Activated T-helper 1 cell treated with Interleukin-2 at 50 U/mL for 16 hours (primary cell): ENCODE measurements around the gene DPEP1.

Experiments
- DNase-seq: peaks from one replicate; pipeline ENCODE4 v3.0.0-alpha.2; 2020; ENCODE audit warnings: low read depth

The DPEP1 gene

DNA sequence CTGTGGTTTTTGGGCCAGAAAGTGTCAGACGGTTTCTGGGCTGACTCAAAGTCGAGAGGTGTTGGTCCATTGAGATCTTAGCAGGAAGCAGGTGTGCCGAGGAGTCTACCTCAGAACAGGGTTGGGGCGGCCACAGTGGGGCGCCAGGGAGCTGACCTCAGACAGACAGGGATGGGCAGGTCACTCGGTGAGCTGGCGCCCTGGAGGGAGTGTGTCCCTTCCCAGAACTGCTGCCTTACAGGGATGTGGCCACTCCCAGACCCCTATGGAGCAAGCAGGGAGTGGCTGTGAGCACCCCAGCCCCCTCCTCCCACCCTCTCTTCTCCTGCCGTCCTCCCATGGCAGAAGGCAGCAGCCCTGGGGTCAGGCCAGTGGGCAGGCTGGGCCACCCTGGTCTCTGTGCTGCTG is 14.0 kb upstream of the DPEP1 start:
- DNase-seq, result no peak

DNA sequence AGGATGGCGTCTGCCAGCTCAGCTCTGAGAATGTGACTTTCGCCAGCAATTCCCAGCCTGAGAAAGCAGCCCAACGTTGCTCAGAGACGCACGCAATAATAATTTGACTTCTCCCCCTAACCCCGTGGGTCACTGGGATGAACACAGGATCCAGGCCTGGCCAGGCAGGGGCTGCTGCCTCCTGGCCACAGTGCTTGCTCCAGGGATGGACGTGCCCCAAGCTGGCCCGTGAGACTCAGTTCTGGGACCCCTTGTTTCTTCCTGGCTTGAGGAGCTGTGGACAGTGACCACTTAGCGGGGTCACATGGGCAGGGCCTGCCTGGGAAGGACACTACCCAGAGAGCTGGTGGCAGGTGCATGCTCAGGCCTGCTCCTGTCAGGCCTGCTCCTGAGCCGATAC is 13.5 kb upstream of the DPEP1 start:
- no peak for DNase-seq

DNA sequence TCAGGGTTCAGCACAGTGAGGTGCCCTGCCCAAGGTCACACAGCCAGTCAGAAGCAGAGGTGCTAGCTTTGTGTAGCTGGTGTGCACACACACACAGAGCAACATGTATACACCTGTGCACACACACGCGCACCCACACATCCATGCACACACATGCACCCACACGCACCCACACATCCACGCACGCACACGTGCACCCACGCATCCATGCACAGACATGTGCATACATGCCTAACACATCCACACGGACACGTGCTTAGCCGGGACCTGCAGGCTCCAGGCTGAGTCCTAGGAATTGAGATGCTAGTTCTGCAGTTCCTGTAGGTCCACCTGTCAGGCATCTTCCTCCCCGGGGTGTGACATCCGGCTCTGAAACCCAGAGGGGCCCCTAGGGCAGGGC is 13.0 kb upstream of the DPEP1 start:
- no peak for DNase-seq

DNA sequence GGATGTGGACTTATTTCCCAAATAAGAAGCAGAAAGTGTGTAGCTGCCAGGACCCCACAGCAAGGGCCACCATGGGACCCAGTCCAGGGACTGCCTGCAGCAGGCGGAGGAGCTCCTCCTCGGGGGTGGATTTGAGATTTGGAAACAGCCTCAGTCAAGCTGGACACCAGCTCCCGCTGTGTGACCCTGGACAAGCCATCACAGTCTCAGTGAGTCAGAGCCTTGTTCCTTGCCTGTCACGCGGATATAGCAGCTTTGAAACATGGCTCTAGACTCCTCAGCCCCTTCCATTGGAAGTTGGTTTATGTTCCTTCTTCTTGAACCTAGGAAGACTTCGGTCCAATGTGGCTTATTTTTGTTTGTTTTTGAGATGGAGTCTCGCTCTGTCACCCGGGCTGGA is 12.5 kb upstream of the DPEP1 start:
- no peak for DNase-seq

DNA sequence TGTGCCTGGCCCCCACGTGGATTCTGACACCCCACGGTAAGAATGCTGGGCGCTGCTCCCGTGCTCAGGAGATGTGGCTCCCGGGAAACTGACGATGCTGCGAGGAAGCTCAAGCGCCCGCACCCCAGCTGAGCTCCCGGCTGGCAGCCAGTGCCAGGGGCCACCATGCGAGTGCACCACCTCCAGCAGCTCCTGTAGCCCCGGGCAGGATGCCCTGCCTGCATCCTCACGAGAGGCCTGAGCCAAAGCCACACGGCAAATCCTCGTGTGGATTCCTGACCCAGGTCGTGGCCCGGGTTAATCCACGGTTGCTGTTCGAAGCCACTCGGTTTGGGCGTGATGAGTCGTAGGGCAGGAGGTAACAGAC is 11.6 kb upstream of the DPEP1 start:
- DNase-seq, result no peak

DNA sequence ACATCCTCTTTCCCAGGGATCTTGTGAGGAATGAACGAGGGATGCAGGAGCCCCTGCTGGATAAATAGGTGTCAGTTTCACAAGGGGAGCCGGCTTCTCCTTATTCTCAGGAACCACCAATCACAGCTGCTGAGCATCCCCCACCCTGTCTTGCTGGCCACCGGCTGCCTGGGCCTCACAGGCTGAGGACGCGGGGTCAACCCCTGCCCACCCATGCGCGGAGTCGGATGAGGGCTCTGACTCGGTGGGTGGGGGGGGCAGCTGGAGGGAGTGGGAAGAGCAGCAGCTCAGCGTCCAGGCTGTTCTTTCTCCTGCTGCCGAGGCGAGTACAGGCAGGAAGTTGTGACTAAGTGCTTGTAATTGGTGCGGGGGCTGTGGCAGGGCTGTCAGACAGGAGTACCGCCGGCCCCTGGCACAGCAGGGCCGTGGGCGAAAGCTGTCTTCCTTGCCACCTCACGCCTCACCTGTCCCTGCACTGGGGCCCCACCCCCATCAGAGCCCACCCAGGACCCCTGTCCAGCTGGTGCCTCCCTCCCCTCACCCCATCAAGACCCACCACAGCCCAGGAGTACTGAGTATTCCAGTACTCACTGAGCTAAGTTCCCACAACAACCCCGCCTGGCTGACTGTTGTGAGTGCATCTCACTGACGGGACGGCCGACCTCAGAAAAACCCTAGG is 11.0 kb upstream of the DPEP1 start:
- DNase-seq, result peak; percentile 39

DNA sequence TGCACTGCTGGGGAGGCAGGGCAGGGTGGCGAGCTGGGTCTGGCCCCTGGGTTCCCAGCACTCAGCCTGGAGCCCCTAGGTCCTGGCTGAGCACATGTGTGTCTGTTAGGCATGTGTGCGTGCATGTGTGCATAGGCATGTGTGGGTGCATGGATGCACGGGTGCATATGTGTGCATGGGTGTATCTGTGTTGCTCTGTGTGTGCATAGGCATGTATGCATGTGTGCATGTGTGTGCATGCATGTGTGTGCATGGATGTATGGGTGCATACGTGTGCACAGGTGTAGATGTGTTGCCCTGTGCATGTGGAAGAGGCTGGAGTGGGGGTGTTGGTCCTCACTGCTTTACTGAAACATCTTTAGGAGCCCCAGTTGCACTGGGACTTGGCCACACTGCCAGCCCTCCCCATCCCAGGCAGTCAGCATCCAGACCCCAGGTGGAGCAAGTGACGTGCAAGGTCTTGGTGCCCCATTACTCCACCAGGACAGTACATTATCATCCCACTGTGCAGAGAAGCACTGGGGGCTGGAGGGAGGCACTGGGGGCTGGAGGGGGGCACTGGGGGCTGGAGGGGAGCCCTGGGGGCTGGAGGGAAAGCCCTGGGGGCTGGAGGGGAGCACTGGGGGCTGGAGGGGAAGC is 10.4 kb upstream of the DPEP1 start:
- no peak for DNase-seq

DNA sequence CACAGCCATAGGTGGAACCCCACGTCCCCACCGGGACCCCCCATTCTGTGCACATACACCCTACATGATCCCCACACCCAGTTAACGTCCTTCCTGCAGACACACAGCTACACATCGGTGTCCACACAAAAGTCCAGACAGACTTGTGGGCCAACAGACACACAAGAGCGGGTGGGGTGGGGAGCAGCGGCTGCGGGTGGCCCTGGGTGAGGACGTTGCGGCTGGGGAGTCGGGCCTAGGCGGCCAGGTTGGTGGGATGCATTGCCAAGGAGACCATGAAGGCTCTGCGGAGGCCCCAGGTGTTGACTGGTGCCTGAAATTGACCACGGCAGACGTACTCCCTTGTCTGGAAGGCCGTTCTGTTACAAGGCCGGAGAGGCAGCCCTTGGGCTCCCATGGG is 8.7 kb upstream of the DPEP1 start:
- DNase-seq, result no peak

DNA sequence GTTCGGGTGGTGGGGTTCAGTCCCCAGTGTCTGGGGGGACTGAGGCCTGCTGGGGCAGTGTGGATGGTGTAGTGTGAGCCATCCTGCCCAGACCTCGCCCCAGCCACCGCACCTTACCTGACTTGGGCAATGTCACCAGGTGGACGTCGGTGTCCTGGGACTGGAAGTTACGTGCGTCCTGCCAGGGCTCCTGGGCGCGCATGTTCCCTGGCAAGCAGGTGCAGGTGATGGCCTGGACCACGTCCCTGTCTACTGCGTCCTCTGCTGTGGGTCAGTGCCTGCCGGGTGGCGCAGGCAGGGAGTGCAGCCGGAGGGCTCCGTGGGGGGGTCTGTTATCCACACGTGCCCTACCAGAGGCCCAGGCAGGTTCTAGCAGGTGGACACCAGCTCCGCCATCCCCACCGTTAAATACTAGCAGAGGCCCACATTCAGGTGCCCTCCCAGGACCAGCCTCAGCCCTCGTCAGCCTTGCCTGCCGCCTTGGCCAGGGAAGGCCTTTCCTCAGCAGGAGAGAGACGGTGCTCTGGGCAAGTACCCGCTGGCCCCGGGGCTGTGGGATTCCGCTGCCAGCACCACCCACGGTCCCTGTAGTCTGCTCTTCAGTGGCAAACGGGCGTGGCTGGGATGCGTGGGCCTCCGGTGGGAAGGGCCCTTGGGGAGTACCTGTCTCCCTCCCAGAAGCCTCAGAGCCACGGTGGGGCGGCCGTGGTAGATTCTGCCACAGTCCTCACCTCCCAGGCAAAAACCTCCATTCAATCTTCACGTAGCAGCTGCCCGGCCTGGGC is 8.1 kb upstream of the DPEP1 start:
- DNase-seq, result no peak

DNA sequence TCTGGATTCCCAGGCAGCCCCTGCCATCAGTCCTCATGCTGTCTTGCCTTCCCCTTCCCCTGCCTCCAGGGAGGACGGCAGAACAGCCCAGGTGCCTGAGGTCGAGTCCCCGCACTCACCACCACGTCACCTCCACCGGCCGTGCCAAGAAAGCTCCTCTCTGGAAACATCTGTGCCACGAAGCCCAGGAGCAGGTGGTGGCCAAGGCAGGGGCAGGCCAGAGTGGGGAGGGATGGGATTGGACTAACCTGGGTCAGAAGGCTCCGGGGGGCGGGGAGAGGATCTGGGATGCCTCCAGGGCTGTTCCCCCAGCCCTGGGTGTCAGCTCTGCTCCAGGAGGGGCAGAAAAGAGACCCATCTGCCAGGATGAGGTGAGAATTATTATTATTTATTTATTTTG is 7.4 kb upstream of the DPEP1 start:
- DNase-seq, result no peak

DNA sequence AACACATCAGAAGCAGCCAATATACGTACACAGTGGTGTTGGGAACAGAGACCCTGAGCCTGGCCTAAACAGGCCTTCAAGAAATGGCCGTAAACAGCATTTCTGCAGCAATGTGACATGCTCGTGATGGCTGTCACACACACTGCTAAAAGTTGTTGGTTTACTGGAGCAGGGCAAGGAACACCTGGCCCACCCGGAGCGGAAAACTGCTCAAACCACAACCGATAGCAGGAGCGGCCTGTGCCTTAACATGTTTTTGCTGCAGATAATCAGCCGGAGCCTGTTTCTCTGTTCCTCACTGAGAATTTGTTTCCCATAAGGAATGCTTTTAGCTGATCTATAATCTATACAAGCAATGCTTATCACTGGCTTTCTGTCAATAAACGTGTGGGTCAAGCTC is 6.0 kb upstream of the DPEP1 start:
- DNase-seq, result no peak

DNA sequence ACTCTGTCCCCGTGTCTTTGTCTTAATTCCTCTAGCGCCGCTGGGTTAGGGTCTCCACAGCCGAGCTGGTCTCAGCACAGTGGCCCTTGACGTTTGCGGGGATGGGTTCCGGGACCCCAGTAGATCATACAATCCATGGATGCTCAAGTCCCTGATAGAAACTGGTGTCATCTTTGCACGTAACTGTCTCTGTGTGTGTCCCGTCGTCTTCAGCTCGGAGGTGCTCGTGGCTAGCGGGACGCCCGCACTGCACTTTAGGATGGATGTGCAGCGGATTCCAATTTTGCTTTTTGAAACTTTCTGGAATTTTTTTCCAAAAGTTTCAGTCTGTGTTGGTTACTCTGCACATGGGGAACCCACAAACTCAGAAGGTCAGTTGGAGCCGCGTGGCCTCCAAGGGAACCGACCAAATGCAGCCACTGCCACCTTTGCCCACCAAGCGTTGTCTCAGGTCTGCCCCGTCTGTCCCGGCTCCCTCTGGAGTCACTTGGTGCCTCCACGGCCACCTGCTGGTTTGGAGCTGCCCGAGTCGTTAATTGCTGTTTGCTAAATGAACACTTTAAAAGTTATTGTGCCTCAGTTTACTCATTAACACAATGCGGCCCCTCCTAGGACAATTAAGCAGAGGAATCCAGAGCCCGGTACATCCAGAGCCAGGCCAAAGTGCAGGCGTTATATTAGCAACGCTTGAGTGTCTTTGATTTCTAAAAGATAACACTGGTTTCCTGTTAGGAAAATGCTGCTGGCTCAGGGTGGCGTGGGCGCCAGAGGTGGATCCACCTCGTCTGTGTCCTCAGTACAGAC is 5.3 kb upstream of the DPEP1 start:
- no peak for DNase-seq

DNA sequence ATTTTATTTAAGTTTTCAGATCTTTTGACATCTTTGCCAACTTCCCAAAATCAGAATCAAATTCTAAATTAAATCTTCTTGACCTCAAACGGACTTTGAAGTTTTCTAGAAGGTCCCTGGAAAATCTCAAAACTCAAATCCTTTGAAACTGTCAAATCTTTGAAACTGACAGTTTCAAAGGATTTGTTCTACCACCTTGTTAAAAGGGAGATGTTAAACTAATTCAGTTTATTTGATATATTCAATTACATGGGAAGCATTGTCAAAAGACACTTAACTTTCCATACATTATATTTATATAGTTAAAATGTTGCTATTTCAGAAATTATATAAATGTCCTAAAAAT is 3.4 kb upstream of the DPEP1 start:
- no peak for DNase-seq

DNA sequence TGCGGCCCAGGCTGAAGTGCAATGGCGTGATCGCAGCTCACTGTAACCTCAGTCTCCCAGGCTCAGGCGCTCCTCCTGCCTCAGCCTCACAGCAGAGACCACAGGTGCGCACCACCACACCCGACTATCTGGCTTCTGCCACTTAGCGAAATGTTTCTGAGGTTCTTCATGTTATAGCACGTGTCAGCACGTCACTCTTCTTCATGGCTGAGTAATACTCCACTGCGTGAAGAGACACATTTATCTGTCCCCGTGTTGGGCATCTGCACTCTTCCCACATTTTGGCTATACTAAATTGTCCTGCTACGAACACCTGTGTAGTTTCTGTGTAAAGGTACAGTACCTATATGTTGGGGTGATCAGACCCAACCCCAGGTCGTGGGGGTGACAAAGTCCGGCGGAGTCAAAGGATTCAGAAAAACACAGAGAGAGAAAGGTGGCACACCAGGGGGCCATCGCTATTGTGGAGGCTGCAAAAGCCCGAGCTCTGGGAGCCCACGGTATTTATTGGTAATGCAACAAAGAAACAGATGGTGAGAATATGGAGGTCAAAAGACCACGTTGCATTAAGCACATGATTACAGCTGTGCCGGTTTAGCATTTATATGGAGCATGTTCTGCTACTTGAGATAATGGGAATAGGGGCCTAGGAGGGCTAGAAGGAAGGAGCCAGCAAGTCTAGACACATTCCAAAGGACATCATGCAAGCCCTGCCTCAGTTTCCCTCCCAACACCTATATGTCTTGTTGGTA is 851 bp upstream of the DPEP1 start:
- DNase-seq, result no peak

DNA sequence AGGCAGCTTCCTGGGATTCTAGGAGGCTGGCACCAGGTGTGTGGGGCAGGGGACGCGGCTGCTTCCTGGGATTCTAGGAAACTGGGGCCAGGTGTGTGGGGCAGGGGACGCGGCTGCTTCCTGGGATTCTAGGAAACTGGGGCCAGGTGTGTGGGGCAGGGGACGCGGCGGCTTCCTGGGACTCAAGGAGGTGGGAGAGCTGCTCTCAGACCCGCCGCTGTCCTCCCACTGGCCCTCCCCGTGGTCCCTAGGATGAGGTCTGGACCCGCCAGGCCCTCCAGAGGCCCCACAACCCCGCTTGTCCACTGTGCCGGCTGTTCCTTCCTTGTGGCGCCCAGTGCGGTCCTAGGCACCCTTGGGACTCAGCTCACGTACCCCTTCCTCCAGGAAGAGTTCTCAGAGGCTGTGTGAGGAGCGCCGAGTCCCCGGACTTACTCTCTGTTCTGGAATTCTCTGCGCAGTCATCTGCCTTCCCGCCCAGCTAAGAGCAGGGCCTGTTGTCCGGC is 565 bp downstream of the DPEP1 start:
- DNase-seq, result no peak

DNA sequence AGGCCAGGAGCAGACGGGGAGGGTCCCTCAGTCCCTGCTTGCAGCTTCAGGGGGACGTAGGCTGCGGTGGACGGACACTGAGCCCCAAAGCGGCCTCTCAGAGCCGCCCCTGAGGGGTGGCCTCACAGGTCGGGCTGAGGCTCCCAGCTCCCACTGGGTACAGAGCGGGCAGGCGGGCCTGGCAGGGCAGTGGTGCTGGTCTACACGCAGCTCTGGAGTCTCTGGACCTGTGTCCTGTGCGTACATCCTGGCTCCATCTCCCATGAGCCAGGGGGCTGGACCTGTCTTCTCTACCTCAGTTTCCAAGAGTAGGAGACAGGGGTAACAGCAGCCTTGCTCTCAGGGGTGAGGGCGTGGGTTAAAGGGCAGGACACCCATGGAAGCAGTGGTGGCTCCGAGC is 1.7 kb downstream of the DPEP1 start:
- no peak for DNase-seq

DNA sequence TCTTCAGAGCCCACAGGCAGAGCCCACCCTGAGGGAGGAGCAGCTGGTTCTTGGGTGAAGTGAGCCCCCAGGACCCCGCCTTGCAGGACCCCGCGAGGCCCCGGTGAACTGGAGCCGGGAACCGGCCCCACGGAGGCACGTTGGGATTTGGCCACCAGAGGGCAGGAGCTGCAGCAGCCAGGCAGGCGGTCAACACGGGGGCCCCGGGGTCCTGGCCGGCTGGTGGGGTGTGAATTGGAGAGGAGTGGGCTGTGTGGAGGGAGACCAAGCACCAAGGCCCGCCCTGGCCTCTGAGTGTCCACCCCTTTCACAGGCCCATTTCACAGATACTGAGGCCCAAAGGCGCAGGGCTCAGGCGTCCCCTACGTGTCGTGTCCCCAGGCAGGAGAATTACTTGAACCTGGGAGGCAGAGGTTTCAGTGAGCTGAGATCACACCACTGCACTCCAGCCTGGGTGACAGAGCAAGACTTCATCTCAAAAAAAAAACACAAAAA is 2.2 kb downstream of the DPEP1 start:
- DNase-seq, result no peak

DNA sequence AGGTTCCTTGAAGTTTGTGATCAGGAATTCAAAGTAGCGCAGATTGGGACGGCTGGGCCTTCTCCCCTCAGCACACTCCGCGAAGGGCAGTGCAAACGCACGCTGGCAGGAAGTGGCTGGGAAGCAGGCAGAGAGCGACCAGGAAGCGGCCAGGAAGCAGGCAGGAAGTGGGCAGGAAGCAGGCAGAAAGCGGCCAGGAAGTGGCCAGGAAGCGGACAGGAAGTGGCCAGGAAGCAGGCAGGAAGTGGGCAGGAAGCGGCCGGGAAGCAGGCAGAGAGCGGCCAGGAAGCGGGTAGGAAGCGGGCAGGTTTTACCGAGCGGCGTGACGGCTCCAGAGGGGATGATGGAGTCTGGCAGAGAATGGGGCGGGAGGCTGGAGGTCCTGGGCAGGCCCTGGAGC is 3.2 kb downstream of the DPEP1 start:
- peak; percentile 8 for DNase-seq

DNA sequence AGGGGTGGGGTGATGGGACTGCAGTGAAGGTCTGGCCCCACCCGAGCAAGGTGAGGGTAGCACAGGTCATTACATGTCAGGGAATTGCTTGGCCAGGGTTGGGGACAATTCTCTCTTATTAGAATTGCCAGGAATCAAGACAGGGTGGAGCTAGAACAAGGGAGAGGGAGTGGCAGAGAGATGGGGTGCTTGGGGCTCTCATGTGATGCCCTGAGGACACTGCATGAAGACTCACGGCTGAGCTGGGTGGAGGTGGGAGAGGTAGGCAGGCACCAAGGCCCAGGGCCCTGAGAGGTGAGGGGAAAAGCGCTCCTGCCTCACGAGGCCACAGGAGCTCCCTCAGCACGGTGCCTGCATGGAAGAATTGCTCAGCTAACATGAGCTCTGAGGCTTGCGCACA is 3.6 kb downstream of the DPEP1 start:
- DNase-seq, result no peak

DNA sequence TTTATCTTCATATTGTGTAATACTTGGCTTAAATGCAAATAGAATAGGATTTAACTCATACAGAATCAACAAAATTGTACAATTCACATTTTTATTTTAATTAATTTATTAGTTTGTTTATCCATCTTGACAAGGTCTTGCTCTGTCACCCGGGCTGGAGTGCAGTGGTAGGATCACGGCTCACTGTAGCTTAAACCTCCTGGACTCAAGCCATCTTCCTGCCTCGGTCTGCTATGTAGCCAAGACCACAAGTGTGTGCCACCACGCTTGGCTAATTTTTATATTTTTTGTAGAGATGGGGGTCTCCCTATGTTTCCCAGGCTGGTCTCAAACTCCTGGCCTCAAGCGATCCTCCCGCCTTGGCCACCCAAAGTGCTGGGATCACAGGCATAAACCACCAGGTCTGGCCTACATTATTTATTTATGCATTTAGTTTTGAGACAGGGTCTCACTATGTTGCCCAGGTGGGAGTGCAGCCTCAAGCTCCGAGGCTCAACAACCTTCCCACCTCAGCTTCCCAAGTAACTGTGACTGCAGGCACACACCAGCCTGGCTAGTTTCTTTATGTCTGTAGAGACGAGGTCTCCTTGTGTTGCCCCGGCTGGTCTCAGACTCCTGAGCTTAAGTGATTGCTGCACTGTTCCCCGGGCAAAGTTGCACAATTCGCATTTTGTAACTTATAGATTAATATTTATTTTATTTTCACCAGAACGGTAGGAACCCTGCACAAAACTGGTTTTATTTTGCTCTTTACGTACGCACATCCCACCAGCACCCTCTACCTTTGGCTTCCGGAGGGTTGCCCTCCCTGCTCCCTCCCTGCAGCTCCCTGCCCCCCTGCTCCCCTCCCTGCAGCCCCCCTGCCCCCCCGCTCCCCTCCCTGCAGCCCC is 4.9 kb downstream of the DPEP1 start:
- DNase-seq, result no peak

DNA sequence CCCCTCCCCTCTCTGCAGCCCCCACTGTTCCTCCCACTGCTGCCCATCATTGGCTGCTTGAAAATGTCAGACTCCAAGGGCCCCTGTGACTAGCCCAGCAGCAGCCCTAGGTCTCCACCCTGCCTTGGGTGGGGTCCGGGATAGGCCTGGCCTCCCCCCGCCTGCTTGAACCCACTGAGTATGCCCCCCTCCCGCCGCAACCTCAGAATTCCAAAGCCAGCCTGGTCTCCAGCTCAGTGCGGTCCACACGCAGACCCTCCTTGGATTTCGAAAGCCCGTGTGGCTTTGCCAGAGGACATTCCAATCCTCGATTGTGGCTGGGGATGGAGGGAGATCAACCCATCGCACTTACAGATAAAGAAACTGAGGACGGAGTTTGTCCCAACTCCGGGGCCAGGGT is 6.4 kb downstream of the DPEP1 start:
- no peak for DNase-seq
